ENCODE results near the gene TBCA.

Gene TBCA

GRCh38 chr5:77697692-77698091, 78.4 kb downstream of the TBCA start:
- no peaks in the 10 kb centered on the region for H3K27me3 ChIP-seq (ENCODE audit: control insufficient read depth, insufficient read depth, low read length)
- no peaks in the 10 kb centered on the region for H3K9me3 ChIP-seq (ENCODE audit: control insufficient read depth, insufficient read depth, low read length)

DNA sequence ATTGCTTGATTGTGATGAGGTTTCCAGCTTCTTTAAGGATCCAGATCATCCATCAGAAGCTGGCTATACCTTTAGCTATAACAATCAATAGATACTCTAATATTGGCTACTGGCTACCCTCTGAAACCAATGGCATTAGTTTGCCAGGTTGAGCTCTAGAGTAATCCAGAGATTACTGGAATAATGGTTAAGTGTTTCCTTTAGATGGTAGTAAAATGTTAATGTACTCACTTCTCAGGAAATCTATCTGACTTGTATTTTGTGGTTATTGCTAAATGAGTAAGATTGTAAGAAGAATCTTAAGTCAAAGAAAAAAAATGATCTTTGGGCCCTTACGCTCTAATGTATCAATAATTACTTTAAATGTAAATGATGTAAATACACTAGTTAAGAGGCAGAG, 80.0 kb downstream of the TBCA start:
- no peak overlapping the region for H3K4me3 ChIP-seq (ENCODE audit: low read depth, low read length)
- H3K4me1 ChIP-seq (ENCODE audit: control insufficient read depth, insufficient read depth, low read length): peaks cover 9% of the 10 kb centered on the region
- no peaks in the 10 kb centered on the region for H3K9me3 ChIP-seq (ENCODE audit: control insufficient read depth, insufficient read depth, low read length)
- no peaks in the 10 kb centered on the region for H3K36me3 ChIP-seq (ENCODE audit: control insufficient read depth, insufficient read depth, low read length)
- H3K27me3 ChIP-seq (ENCODE audit: control insufficient read depth, insufficient read depth, low read length): no peaks in the 10 kb centered on the region
- H3K9ac ChIP-seq (ENCODE audit: low read depth, low read length): no peak overlapping the region

More at GRCh38 chr5:77697692-77698091, 78.4 kb downstream of the TBCA start:
- Histone ChIP-seq H3K9ac (ENCODE audit: low read depth, low read length) (no peak overlapping the region), H3K4me3 (ENCODE audit: low read depth, low read length) (no peak overlapping the region), H3K4me1 (ENCODE audit: control insufficient read depth, insufficient read depth, low read length) (peaks cover 9% of the 10 kb centered on the region), H3K36me3 (ENCODE audit: control insufficient read depth, insufficient read depth, low read length) (no peaks in the 10 kb centered on the region)

DNA sequence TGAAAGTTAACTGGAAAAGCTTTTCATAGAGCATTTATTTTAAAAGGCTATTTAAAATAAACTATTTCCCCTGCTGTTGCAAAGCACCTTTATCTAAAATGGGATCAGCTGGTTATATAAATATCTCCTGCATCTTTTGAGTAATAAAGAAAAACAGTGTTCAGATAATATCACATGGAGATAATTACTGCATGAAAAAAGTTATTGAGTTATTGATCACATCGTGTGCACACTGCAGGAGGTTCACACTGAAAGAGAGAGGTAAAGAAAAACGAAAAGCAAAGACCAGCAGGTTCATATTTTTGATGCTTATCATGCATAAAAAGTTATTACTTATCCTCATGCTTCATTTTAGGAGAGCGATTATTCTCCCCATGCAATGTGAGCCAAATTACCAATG, 82.2 kb downstream of the TBCA start:
- no peaks in the 10 kb centered on the region for H3K36me3 ChIP-seq (ENCODE audit: control insufficient read depth, insufficient read depth, low read length)
- no peak overlapping the region for H3K4me3 ChIP-seq (ENCODE audit: low read depth, low read length)
- H3K27me3 ChIP-seq (ENCODE audit: control insufficient read depth, insufficient read depth, low read length): no peaks in the 10 kb centered on the region
- H3K4me1 ChIP-seq (ENCODE audit: control insufficient read depth, insufficient read depth, low read length): peaks cover 5% of the 10 kb centered on the region
- H3K9me3 ChIP-seq (ENCODE audit: control insufficient read depth, insufficient read depth, low read length): no peaks in the 10 kb centered on the region
- H3K9ac ChIP-seq (ENCODE audit: low read depth, low read length): no peak overlapping the region

GRCh38 chr5:77683171-77683732, 92.9 kb downstream of the TBCA start:
- no peak overlapping the region for H3K9ac ChIP-seq (ENCODE audit: low read depth, low read length)
- no peaks in the 10 kb centered on the region for H3K4me1 ChIP-seq (ENCODE audit: control insufficient read depth, insufficient read depth, low read length)
- no peaks in the 10 kb centered on the region for H3K36me3 ChIP-seq (ENCODE audit: control insufficient read depth, insufficient read depth, low read length)
- no peaks in the 10 kb centered on the region for H3K27me3 ChIP-seq (ENCODE audit: control insufficient read depth, insufficient read depth, low read length)
- no peaks in the 10 kb centered on the region for H3K9me3 ChIP-seq (ENCODE audit: control insufficient read depth, insufficient read depth, low read length)
- no peak overlapping the region for H3K4me3 ChIP-seq (ENCODE audit: low read depth, low read length)

DNA sequence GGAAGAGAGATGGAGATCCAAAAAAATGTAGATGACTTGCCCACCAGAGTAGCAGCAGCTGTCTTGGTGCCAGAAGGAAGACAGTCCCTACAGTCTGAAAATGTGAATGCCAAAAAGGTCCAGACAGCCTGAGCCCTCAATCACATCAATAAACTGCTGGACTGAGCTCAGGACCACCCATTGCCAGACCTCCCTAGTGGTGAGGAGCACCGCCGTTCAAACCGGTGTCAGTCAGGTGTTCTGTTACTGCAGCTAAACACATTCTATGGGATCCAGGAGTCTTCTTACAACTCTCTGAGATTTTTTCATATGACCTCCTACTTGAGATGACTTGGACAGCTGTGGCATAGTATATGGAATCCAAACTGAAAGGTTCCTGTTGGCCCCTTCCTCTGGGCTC, 105.6 kb downstream of the TBCA start:
- no peak overlapping the region for H3K9ac ChIP-seq (ENCODE audit: low read depth, low read length)

GRCh38 chr5:77669677-77670076, 106.5 kb downstream of the TBCA start:
- Histone ChIP-seq H3K9me3 (ENCODE audit: control insufficient read depth, insufficient read depth, low read length) (no peaks in the 10 kb centered on the region), H3K27me3 (ENCODE audit: control insufficient read depth, insufficient read depth, low read length) (no peaks in the 10 kb centered on the region), H3K36me3 (ENCODE audit: control insufficient read depth, insufficient read depth, low read length) (no peaks in the 10 kb centered on the region), H3K4me1 (ENCODE audit: control insufficient read depth, insufficient read depth, low read length) (no peaks in the 10 kb centered on the region), H3K9ac (ENCODE audit: low read depth, low read length) (no peak overlapping the region), H3K4me3 (ENCODE audit: low read depth, low read length) (no peak overlapping the region)

More for the DNA sequence above, 105.6 kb downstream of the TBCA start:
- Histone ChIP-seq H3K27me3 (ENCODE audit: control insufficient read depth, insufficient read depth, low read length) (no peaks in the 10 kb centered on the region), H3K36me3 (ENCODE audit: control insufficient read depth, insufficient read depth, low read length) (no peaks in the 10 kb centered on the region), H3K4me3 (ENCODE audit: low read depth, low read length) (no peak overlapping the region), H3K4me1 (ENCODE audit: control insufficient read depth, insufficient read depth, low read length) (no peaks in the 10 kb centered on the region), H3K9me3 (ENCODE audit: control insufficient read depth, insufficient read depth, low read length) (no peaks in the 10 kb centered on the region)

DNA sequence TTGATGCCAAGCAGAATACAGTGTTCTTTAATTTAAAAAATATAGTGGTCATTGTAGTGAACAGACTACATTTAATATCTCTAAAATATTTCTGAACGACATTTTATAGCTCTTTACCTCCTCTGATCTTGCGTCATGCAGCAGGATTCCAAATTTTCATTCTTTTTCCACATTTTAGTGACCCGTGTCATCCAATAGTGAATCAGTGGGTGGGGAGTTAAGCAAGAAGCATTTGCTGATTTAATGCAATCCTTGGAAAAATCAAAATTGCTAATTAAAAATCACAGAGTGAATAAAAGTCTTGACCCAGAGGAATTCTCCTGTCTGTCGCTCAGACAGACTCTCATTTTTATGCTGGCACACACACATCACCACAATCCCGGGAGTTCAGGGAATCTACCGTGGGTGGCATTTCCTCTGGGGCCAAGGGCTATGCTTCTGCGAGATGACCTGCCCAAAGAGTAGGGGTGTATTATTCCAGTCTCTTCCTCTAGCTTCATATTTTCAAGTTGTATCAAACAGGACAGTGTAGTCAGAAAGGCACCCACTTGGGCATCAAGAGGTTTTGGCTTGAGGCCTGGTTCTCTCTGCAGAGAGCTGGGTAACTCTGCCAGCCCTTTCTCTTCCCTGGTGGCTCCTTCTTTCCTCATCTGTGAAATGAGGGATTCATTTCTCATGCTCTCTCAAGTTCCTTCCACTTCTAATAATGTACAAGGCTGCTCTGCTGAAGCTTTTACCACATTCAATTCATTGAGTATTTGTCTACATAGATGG, 112.9 kb downstream of the TBCA start:
- no peak overlapping the region for H3K4me3 ChIP-seq (ENCODE audit: low read depth, low read length)
- H3K4me1 ChIP-seq (ENCODE audit: control insufficient read depth, insufficient read depth, low read length): no peaks in the 10 kb centered on the region
- H3K9ac ChIP-seq (ENCODE audit: low read depth, low read length): no peak overlapping the region
- H3K9me3 ChIP-seq (ENCODE audit: control insufficient read depth, insufficient read depth, low read length): no peaks in the 10 kb centered on the region
- no peaks in the 10 kb centered on the region for H3K36me3 ChIP-seq (ENCODE audit: control insufficient read depth, insufficient read depth, low read length)
- peaks cover 6% of the 10 kb centered on the region for H3K27me3 ChIP-seq (ENCODE audit: control insufficient read depth, insufficient read depth, low read length)

DNA sequence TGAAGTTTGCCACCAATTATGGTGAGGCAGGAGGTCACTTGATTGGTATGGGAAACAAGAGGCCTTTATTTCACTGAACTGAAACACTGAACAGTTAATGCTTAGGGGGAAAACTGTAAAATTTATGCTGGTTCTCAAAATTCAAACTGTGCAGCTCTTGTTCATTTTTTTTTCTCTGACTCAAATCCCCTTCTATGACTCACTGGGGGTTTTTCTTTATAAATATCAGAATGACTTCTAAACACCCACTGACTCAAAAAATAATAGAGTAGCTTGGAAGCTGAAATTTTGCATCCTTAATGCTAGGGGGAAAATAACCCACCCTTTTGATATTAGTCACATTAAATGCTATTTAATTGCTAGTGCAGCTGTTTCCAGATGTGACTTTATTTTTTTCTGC, 113.5 kb downstream of the TBCA start:
- no peak overlapping the region for H3K9ac ChIP-seq (ENCODE audit: low read depth, low read length)
- H3K4me1 ChIP-seq (ENCODE audit: control insufficient read depth, insufficient read depth, low read length): no peaks in the 10 kb centered on the region
- no peaks in the 10 kb centered on the region for H3K36me3 ChIP-seq (ENCODE audit: control insufficient read depth, insufficient read depth, low read length)
- H3K4me3 ChIP-seq (ENCODE audit: low read depth, low read length): no peak overlapping the region
- H3K9me3 ChIP-seq (ENCODE audit: control insufficient read depth, insufficient read depth, low read length): no peaks in the 10 kb centered on the region
- H3K27me3 ChIP-seq (ENCODE audit: control insufficient read depth, insufficient read depth, low read length): peaks cover 7% of the 10 kb centered on the region

GRCh38 chr5:77658662-77659061, 117.5 kb downstream of the TBCA start:
- H3K36me3 ChIP-seq (ENCODE audit: control insufficient read depth, insufficient read depth, low read length): no peaks in the 10 kb centered on the region
- H3K4me3 ChIP-seq (ENCODE audit: low read depth, low read length): no peak overlapping the region
- no peaks in the 10 kb centered on the region for H3K4me1 ChIP-seq (ENCODE audit: control insufficient read depth, insufficient read depth, low read length)
- H3K9me3 ChIP-seq (ENCODE audit: control insufficient read depth, insufficient read depth, low read length): no peaks in the 10 kb centered on the region
- no peak overlapping the region for H3K9ac ChIP-seq (ENCODE audit: low read depth, low read length)
- H3K27me3 ChIP-seq (ENCODE audit: control insufficient read depth, insufficient read depth, low read length): peaks cover 11% of the 10 kb centered on the region

GRCh38 chr5:77651343-77651742, 124.8 kb downstream of the TBCA start:
- Histone ChIP-seq H3K36me3 (ENCODE audit: control insufficient read depth, insufficient read depth, low read length) (no peaks in the 10 kb centered on the region), H3K9me3 (ENCODE audit: control insufficient read depth, insufficient read depth, low read length) (no peaks in the 10 kb centered on the region), H3K4me1 (ENCODE audit: control insufficient read depth, insufficient read depth, low read length) (no peaks in the 10 kb centered on the region), H3K9ac (ENCODE audit: low read depth, low read length) (no peak overlapping the region), H3K4me3 (ENCODE audit: low read depth, low read length) (no peak overlapping the region), H3K27me3 (ENCODE audit: control insufficient read depth, insufficient read depth, low read length) (peaks cover 69% of the 10 kb centered on the region)

- Histone ChIP-seq H3K4me1 (ENCODE audit: control insufficient read depth, insufficient read depth, low read length) (no peaks in the 10 kb centered on the region), H3K36me3 (ENCODE audit: control insufficient read depth, insufficient read depth, low read length) (no peaks in the 10 kb centered on the region), H3K27me3 (ENCODE audit: control insufficient read depth, insufficient read depth, low read length) (peaks cover 76% of the 10 kb centered on the region), H3K4me3 (ENCODE audit: low read depth, low read length) (no peak overlapping the region), H3K9ac (ENCODE audit: low read depth, low read length) (no peak overlapping the region), H3K9me3 (ENCODE audit: control insufficient read depth, insufficient read depth, low read length) (no peaks in the 10 kb centered on the region)
These were observed 125.5 kb downstream of the TBCA start for GRCh38 chr5:77650686-77651085.

GRCh38 chr5:77649776-77650175, 126.4 kb downstream of the TBCA start:
- Histone ChIP-seq H3K4me1 (ENCODE audit: control insufficient read depth, insufficient read depth, low read length) (no peaks in the 10 kb centered on the region), H3K9ac (ENCODE audit: low read depth, low read length) (no peak overlapping the region), H3K36me3 (ENCODE audit: control insufficient read depth, insufficient read depth, low read length) (no peaks in the 10 kb centered on the region), H3K27me3 (ENCODE audit: control insufficient read depth, insufficient read depth, low read length) (peaks cover 80% of the 10 kb centered on the region), H3K9me3 (ENCODE audit: control insufficient read depth, insufficient read depth, low read length) (no peaks in the 10 kb centered on the region), H3K4me3 (ENCODE audit: low read depth, low read length) (no peak overlapping the region)

Measured in iPS-15b (cell line).